Ishikawa (cell line): Measurements from ENCODE around the gene TNC.

Experiments
- CEBPB ChIP-seq: IDR thresholded peaks from 2 replicates; pipeline ENCODE4 v1.6.1; 2012
- CREB1 ChIP-seq: IDR thresholded peaks from 2 replicates; pipeline ENCODE4 v1.6.1; 2012; ENCODE audit warnings: low read depth
- EGR1 ChIP-seq: IDR thresholded peaks from 2 replicates; pipeline ENCODE4 v1.6.1; 2012
- EP300 ChIP-seq: IDR thresholded peaks from 2 replicates; pipeline ENCODE4 v1.6.1; 2012; ENCODE audit warnings: borderline replicate concordance
- FOXM1 ChIP-seq: IDR thresholded peaks from 2 replicates; pipeline ENCODE4 v1.6.1; 2012; ENCODE audit warnings: low read depth, borderline replicate concordance
- NFIC ChIP-seq: IDR thresholded peaks from 2 replicates; pipeline ENCODE4 v1.6.1; 2012
- RAD21 ChIP-seq: IDR thresholded peaks from 2 replicates; pipeline ENCODE4 v1.6.1; 2012; ENCODE audit warnings: low read depth
- TAF1 ChIP-seq: IDR thresholded peaks from 2 replicates; pipeline ENCODE4 v1.6.1; 2012; ENCODE audit warnings: low read depth, mild to moderate bottlenecking
- TCF12 ChIP-seq: IDR thresholded peaks from 2 replicates; pipeline ENCODE4 v1.6.1; 2012; ENCODE audit warnings: low read depth
- TEAD4 ChIP-seq: IDR thresholded peaks from 2 replicates; pipeline ENCODE4 v1.6.1; 2012
- YY1 ChIP-seq: IDR thresholded peaks from 2 replicates; pipeline ENCODE4 v1.6.1; 2012; ENCODE audit warnings: low read depth
- ZBTB7A ChIP-seq: IDR thresholded peaks from 2 replicates; pipeline ENCODE4 v1.6.1; 2012; ENCODE audit warnings: low read depth
- TF ChIP-seq, protein P1 (sequence below): IDR thresholded peaks from 2 replicates; pipeline ENCODE4 v1.6.1; 2012; ENCODE audit warnings: low read depth, mild to moderate bottlenecking
- TF ChIP-seq, protein P2 (sequence below): IDR thresholded peaks from 2 replicates; pipeline ENCODE4 v1.6.1; 2012
- TF ChIP-seq, protein P3 (sequence below): IDR thresholded peaks from 2 replicates; pipeline ENCODE4 v1.6.1; 2012

The TNC gene

DNA sequence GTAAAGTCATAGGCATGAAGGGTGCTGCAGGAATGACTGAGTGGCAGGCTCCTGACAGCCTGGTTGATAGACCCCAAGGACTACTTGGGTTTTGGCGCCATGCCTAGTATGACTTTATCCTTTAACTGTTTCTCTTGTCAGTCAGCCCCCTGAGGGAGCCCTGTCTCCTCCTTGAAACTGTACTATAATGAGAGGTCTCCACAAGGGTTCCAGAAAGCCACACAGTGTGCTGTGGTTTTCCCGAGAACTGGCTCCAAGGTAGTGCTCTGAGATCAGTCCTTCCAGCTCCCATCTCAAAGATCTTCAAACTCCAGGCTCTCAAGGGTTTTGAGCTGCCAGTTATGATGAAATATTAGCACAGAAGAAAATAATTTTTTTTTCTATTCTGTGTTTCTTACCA lies 26.7 kb upstream of the TNC start:
- TF ChIP-seq EP300 (no peak), ZBTB7A (no peak), FOXM1 (no peak), CREB1 (no peak), TEAD4 (no peak)
- TF ChIP-seq, protein P1, sequence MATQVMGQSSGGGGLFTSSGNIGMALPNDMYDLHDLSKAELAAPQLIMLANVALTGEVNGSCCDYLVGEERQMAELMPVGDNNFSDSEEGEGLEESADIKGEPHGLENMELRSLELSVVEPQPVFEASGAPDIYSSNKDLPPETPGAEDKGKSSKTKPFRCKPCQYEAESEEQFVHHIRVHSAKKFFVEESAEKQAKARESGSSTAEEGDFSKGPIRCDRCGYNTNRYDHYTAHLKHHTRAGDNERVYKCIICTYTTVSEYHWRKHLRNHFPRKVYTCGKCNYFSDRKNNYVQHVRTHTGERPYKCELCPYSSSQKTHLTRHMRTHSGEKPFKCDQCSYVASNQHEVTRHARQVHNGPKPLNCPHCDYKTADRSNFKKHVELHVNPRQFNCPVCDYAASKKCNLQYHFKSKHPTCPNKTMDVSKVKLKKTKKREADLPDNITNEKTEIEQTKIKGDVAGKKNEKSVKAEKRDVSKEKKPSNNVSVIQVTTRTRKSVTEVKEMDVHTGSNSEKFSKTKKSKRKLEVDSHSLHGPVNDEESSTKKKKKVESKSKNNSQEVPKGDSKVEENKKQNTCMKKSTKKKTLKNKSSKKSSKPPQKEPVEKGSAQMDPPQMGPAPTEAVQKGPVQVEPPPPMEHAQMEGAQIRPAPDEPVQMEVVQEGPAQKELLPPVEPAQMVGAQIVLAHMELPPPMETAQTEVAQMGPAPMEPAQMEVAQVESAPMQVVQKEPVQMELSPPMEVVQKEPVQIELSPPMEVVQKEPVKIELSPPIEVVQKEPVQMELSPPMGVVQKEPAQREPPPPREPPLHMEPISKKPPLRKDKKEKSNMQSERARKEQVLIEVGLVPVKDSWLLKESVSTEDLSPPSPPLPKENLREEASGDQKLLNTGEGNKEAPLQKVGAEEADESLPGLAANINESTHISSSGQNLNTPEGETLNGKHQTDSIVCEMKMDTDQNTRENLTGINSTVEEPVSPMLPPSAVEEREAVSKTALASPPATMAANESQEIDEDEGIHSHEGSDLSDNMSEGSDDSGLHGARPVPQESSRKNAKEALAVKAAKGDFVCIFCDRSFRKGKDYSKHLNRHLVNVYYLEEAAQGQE, result no peak

DNA sequence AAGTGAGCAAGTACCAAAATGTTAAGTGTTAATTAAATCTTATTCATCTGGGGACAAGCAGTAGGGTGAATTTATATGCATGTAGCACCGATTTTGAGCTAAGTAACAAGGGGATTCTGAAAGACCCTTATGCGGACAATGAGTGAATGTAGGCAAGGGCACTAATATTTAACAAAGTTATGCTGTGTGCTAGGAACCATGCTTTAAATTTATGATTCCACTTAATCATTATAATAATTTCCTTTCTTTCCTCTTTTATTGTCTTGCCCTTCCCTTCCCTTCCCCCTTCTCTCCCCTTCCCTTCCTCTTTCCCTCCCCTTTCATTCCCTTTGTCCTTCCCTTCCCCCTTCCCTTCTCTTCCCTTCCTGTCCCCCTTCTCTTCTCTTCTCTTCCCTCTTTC lies 25.7 kb upstream of the TNC start:
- TF ChIP-seq, protein P2, sequence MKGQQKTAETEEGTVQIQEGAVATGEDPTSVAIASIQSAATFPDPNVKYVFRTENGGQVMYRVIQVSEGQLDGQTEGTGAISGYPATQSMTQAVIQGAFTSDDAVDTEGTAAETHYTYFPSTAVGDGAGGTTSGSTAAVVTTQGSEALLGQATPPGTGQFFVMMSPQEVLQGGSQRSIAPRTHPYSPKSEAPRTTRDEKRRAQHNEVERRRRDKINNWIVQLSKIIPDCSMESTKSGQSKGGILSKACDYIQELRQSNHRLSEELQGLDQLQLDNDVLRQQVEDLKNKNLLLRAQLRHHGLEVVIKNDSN, result no peak
- no peak for TF ChIP-seq TAF1
- TF ChIP-seq FOXM1, result no peak
- TF ChIP-seq, protein P3, sequence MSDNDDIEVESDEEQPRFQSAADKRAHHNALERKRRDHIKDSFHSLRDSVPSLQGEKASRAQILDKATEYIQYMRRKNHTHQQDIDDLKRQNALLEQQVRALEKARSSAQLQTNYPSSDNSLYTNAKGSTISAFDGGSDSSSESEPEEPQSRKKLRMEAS, result no peak
- no peak for TF ChIP-seq NFIC
- TF ChIP-seq, protein P1, result no peak
- TF ChIP-seq ZBTB7A, result no peak
- no peak for TF ChIP-seq YY1
- TF ChIP-seq EP300, result no peak
- TF ChIP-seq CEBPB, result no peak
- TF ChIP-seq TEAD4, result no peak

DNA sequence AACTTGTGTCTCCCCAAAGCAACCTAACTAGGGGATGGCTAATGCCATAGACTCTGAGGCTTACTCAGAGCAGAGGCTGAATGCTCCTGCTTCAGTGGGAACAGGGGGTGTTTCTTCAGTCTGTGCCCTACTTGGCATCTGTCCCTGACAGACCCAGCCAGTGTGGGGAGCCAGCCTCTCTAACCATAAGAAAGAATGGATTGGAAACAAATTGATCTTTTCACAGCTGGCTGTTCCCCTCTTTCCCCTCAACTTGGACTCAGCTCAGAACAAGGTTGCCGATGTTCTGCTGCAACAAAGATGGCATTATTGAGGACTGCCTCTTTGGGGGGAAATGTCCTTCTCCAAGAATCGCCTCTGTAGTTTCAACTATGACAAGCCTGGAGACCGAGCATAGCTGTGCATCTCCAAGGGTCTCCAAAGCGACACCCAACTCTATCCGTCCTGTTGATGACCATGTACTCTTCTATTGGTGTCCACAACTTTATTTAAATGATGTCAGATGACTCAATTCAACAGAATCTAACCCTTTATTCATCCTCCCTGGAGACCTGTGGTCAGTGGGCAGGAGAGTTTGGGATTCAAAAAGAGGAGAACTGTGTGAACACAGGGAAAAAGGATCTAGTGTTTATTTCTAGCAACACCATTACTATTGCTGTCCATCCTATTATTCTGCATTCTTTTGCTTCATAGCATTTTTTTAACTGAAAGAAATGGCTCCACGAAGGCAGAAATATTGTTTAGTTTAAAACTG lies 24.7 kb upstream of the TNC start:
- no peak for TF ChIP-seq RAD21
- TF ChIP-seq TCF12, result no peak
- TF ChIP-seq ZBTB7A, result no peak
- TF ChIP-seq EGR1, result no peak
- TF ChIP-seq CEBPB, result no peak
- TF ChIP-seq NFIC, result no peak
- TF ChIP-seq, protein P2, result no peak
- TF ChIP-seq YY1, result no peak
- TF ChIP-seq, protein P3, result no peak
- no peak for TF ChIP-seq FOXM1
- TF ChIP-seq CREB1, result no peak
- no peak for TF ChIP-seq TEAD4

DNA sequence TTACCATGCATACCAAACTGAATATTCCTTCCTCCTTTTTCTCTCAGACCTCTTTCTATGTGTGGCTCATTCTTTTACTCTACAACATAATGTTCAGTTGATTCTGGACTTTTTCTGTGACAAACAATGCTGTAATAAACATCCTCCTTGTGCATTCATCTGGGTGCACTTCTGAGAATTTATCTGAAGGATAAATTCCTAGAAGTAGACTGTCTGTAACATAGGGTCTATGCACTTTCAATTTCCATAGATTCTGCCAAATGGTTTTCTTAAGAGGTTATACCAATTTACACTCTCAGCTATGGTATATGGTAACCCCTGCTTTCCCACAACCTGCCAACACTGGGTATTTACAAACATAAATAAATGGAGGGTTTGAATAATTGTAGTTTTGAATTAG lies 24.1 kb upstream of the TNC start:
- TF ChIP-seq EP300 (no peak), NFIC (no peak), CREB1 (no peak), YY1 (no peak), TEAD4 (no peak)

DNA sequence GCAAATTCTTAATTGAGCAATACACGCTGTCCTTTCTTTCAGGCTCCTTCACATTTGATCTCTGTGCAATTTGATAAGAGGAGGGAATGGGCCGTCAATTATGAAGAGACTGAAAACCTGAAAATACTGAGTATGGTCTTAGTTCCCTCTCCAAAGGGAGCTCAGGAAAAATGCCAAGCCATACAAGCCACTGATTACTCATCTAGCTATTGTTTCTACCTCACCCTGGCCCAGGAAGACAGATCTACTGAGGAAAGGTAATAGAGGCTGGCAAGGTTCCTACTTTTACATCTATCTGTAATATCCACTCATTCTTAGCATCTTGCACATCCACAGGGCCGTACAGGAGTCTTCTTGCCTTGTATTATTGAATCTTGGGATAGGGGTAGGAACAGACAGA lies 23.7 kb upstream of the TNC start:
- TF ChIP-seq, protein P2, result no peak
- TF ChIP-seq EP300 (no peak), FOXM1 (no peak)
- TF ChIP-seq, protein P1, result no peak
